HepG2 (cell line): ENCODE measurements around the gene CUL4B. TPM values are rescaled to one million over a fixed set of nuclear protein-coding genes. Genes with fewer than 3 reads are reported as not detected.
A peak's percentile ranks its signal among the peaks of the same experiment; 100 is the strongest.

ENCODE experiments used
- DBP ChIP-seq: sonication (generic); formaldehyde crosslinking; IDR thresholded peaks from 2 replicates; pipeline ENCODE4 v1.4.0; 2020; ENCODE audit warnings: missing genetic modification reagents; ENCODE audit errors: not compliant biosample characterization
- JUND ChIP-seq: sonication (generic); formaldehyde crosslinking; IDR thresholded peaks from 2 replicates; pipeline ENCODE4 v1.8.0; 2022; ENCODE audit warnings: mild to moderate bottlenecking, missing genetic modification reagents
- MEF2D ChIP-seq: sonication (generic); formaldehyde crosslinking; IDR thresholded peaks from 2 replicates; pipeline ENCODE4 v1.5.1; 2020; ENCODE audit warnings: mild to moderate bottlenecking, missing genetic modification reagents
- MEIS1 ChIP-seq: sonication (generic); formaldehyde crosslinking; IDR thresholded peaks from 2 replicates; pipeline ENCODE4 v1.9.0; 2021; ENCODE audit warnings: mild to moderate bottlenecking, missing genetic modification reagents, moderate library complexity, borderline replicate concordance
- PAXIP1 ChIP-seq: sonication (generic); formaldehyde crosslinking; conservative IDR thresholded peaks from 2 replicates; pipeline ENCODE4 v1.4.0; 2020; ENCODE audit warnings: mild to moderate bottlenecking, missing genetic modification reagents, moderate library complexity
- RAD51 ChIP-seq: fragments of 450-650 bp; IDR thresholded peaks from 2 replicates; pipeline ENCODE4 v1.6.1; 2016; ENCODE audit warnings: borderline replicate concordance
- TAF15 ChIP-seq: fragments of 200-400 bp; formaldehyde crosslinking; IDR thresholded peaks from one replicate; pipeline ENCODE4 v1.6.1; 2018; ENCODE audit warnings: mild to moderate bottlenecking, low read depth, low read length; ENCODE audit not compliant: poor library complexity, severe bottlenecking
- ZC3H4 ChIP-seq: sonication (generic); formaldehyde crosslinking; IDR thresholded peaks from 2 replicates; pipeline ENCODE4 v1.4.0; 2020; ENCODE audit warnings: missing genetic modification reagents, borderline replicate concordance
- ZFAT ChIP-seq: sonication (generic); formaldehyde crosslinking; conservative IDR thresholded peaks from 2 replicates; pipeline ENCODE4 v1.8.1; 2023; ENCODE audit warnings: missing genetic modification reagents, inconsistent platforms
- ZNF18 ChIP-seq: sonication (generic); formaldehyde crosslinking; IDR thresholded peaks from 2 replicates; pipeline ENCODE4 v1.8.0; 2022; ENCODE audit warnings: mild to moderate bottlenecking, missing genetic modification reagents; ENCODE audit not compliant: insufficient replicate concordance
- ZNF318 ChIP-seq: sonication (generic); formaldehyde crosslinking; IDR thresholded peaks from 2 replicates; pipeline ENCODE4 v1.4.0; 2020; ENCODE audit warnings: mild to moderate bottlenecking, missing genetic modification reagents
- ZNF670 ChIP-seq: sonication (generic); formaldehyde crosslinking; IDR thresholded peaks from 2 replicates; pipeline ENCODE4 v1.8.0; 2022; ENCODE audit warnings: mild to moderate bottlenecking, missing genetic modification reagents, borderline replicate concordance
- ZSCAN21 ChIP-seq: sonication (generic); formaldehyde crosslinking; IDR thresholded peaks from 2 replicates; pipeline ENCODE4 v1.8.0; 2022; ENCODE audit warnings: mild to moderate bottlenecking, missing genetic modification reagents, moderate library complexity, borderline replicate concordance
- polyA plus RNA-seq, 8 experiments: library from polyadenylated mRNA; depleted of rRNA in 3 of 8; stranded (reverse) in 7 of 8; unstranded in 1 of 8; fragments of >200 nt; fragmentation: Illumina TruSeq in 4 of 8; extraction: Trizol in 4 of 8; gene quantifications; 2 replicates each; pipeline versions ENCODE4 v1.2.1 to v1.2.3, GENCODE V29; 2011 to 2016; ENCODE audit warnings: low read depth in 4 of 8, missing spikeins in 1 of 8, mixed read lengths in 1 of 8; ENCODE audit not compliant: insufficient read depth in 1 of 8
- total RNA-seq, 5 experiments: library from RNA; depleted of rRNA; stranded (reverse); fragments of >200 nt; fragmentation: Illumina TruSeq; extraction: Trizol; gene quantifications; 2 replicates each; pipeline ENCODE4 v1.2.3, GENCODE V29; 2016; ENCODE audit warnings: low read depth in 1 of 5

CUL4B gene
- total and polyA plus RNA-seq, 2 of the 13 experiments (the other 11 are each of a cell fraction or from before 2014, with no cell fraction given): 21.6 to 28.5 TPM

GRCh38 chrX:120560842-120561633 is at the start of gene CUL4B (continued):
- no peak; the same call in 1 of the 2 replicates for TF ChIP-seq ZSCAN21 (CRISPR knock-in tag)
- TF ChIP-seq MEF2D (CRISPR knock-in tag): no peak
- TF ChIP-seq MEIS1 (CRISPR knock-in tag): no peak
- no peak for TF ChIP-seq ZFAT (CRISPR knock-in tag)
- peak; percentile 23; the same call in 1 of the 2 replicates for TF ChIP-seq RAD51
- no peak for TF ChIP-seq ZNF670 (CRISPR knock-in tag)
- TF ChIP-seq ZC3H4 (CRISPR knock-in tag): no peak
- no peak for TF ChIP-seq DBP (CRISPR knock-in tag)
- no peak for TF ChIP-seq ZNF318 (CRISPR knock-in tag)
- no peak for TF ChIP-seq TAF15
- TF ChIP-seq JUND (CRISPR knock-in tag): no peak
- TF ChIP-seq ZNF18 (CRISPR knock-in tag): no peak
- TF ChIP-seq PAXIP1: peak; percentile 53
